Transverse colon (tissue), 4 donors: ENCODE results near the gene CCDC148. TPM values are rescaled to one million over a fixed set of nuclear protein-coding genes. Genes with fewer than 3 reads are reported as not detected.
"Not testable (repeated sequence)": the region's sequence is repeated elsewhere in the genome, so short reads cannot be mapped to it uniquely, and the experiment has no call there.

ENCODE experiments used
- DNase-seq: peaks from one replicate; pipeline ENCODE4 v3.0.0-alpha.2; 2019
- H3K27ac ChIP-seq, 4 donors: fragments of 200-600 bp; sonication (generic); 2 replicates each; pipeline ENCODE4 v1.5.1; 2016 to 2018; ENCODE audit warnings: inconsistent platforms in 4 of 4
- H3K27me3 ChIP-seq: fragments of 200-600 bp; sonication (generic); 2 replicates; pipeline ENCODE4 v1.5.1; 2017; ENCODE audit warnings: inconsistent platforms
- H3K36me3 ChIP-seq, 4 donors: fragments of 200-600 bp; sonication (generic); 2 replicates each; pipeline ENCODE4 v1.5.1; 2017 to 2019; ENCODE audit warnings: inconsistent platforms in 4 of 4
- H3K4me1 ChIP-seq, 4 donors: fragments of 200-600 bp; sonication (generic); 2 replicates each; pipeline ENCODE4 v1.5.1; 2017 to 2020; ENCODE audit warnings: inconsistent platforms in 4 of 4
- H3K4me3 ChIP-seq, 4 donors: fragments of 200-600 bp; sonication (generic); 1 replicate in 1 of 4; 2 replicates in 3 of 4; pipeline versions ENCODE4 v1.5.1 to v1.6.1; 2017 to 2019; ENCODE audit warnings: inconsistent platforms in 4 of 4
- H3K9me3 ChIP-seq, 2 donors: fragments of 200-600 bp; sonication (generic); 2 replicates each; pipeline ENCODE4 v1.5.1; 2017 to 2019; ENCODE audit warnings: inconsistent platforms in 2 of 2
- EP300 ChIP-seq: sonication (generic); formaldehyde crosslinking; IDR thresholded peaks from one replicate; pipeline ENCODE4 v1.6.1; 2017; ENCODE audit warnings: antibody characterized with exemption, low read depth
- POLR2A ChIP-seq: fragments of 450-650 bp; IDR thresholded peaks from one replicate; pipeline ENCODE4 v1.6.1; 2016; ENCODE audit warnings: antibody characterized with exemption, mild to moderate bottlenecking, moderate library complexity
- POLR2AphosphoS5 ChIP-seq, 3 donors: sonication (generic); formaldehyde crosslinking; IDR thresholded peaks; one replicate each; pipeline ENCODE4 v1.6.1; 2016; ENCODE audit warnings: antibody characterized with exemption in 3 of 3
- WGBS, 2 donors: methylation state at CpG; one replicate each; pipeline ENCODE4 v1.1.5; 2018; ENCODE audit warnings: low coverage in 1 of 2; 5-methylcytosine and 5-hydroxymethylcytosine counted together
- in situ Hi-C, 4 donors: fragments of 200-750 bp; cut with MboI; loops; one replicate each; pipeline versions ENCODE4 v1.15.0 to v1.15.1; 2017; ENCODE audit warnings: low sequenced_read_pairs in 3 of 4, low pct_ligation_motif_present in 1 of 4, low pct_unique_long_range_greater_than_20kb in 1 of 4
- intact Hi-C: fragments of 100-400 bp; cut with DNase I; formaldehyde crosslinking; loops from one replicate; pipeline ENCODE4 v1.15.1; 2023; ENCODE audit warnings: low total_unique reads
- total RNA-seq, 4 donors: library from RNA; depleted of rRNA; stranded (reverse); fragments of >200 nt; gene quantifications; one replicate each; pipeline ENCODE4 v1.1.0, GENCODE V29; 2016
- TF ChIP-seq, protein P1 (sequence below), 5 experiments: fragments of 200-600 bp in 3 of 5; fragments of 450-650 bp in 2 of 5; sonication (generic) in 3 of 5; IDR thresholded peaks; 1 replicate in 2 of 5; 2 replicates in 3 of 5; pipeline ENCODE4 v1.5.1; 2016 to 2017; ENCODE audit warnings: antibody characterized with exemption in 5 of 5, inconsistent platforms in 3 of 5, mild to moderate bottlenecking in 2 of 5, moderate library complexity in 1 of 5

Gene CCDC148
- total RNA-seq, 4 donors from 2014 or later: 0.48 TPM; not detected in 3

DNA sequence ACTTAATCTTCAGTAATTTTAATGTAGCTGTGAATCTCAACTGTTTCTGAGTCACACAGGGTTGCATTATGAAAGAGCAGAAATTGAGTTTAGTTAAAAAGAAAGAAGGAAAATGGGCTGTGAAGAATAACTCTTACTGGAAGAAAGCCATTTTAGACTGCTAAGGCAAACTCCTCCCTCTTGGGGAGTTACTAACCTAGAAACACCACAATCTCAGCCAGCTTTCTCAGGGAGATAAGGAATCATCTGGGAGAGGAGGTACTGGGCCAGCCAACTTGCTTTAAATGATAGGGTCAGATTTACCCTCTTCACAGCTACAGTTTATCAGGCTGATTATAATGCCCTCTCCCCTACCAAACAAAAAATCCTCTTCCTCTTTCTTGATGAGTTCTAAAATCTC is 119.5 kb downstream of the CCDC148 start:
- no peaks in the 10 kb centered on the region for H3K27me3 ChIP-seq
- no peaks in the 10 kb centered on the region for H3K9me3 ChIP-seq
- H3K36me3 ChIP-seq: no peaks in the 10 kb centered on the region
- TF ChIP-seq POLR2A: no peak
- TF ChIP-seq EP300: no peak
- TF ChIP-seq, protein P1, sequence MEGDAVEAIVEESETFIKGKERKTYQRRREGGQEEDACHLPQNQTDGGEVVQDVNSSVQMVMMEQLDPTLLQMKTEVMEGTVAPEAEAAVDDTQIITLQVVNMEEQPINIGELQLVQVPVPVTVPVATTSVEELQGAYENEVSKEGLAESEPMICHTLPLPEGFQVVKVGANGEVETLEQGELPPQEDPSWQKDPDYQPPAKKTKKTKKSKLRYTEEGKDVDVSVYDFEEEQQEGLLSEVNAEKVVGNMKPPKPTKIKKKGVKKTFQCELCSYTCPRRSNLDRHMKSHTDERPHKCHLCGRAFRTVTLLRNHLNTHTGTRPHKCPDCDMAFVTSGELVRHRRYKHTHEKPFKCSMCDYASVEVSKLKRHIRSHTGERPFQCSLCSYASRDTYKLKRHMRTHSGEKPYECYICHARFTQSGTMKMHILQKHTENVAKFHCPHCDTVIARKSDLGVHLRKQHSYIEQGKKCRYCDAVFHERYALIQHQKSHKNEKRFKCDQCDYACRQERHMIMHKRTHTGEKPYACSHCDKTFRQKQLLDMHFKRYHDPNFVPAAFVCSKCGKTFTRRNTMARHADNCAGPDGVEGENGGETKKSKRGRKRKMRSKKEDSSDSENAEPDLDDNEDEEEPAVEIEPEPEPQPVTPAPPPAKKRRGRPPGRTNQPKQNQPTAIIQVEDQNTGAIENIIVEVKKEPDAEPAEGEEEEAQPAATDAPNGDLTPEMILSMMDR (IDR thresholded peaks at IDR 0.05): no peak
- no peak for TF ChIP-seq POLR2AphosphoS5 (IDR thresholded peaks at IDR 0.05)
- DNase-seq: no peak
- no peaks in the 10 kb centered on the region for H3K4me1 ChIP-seq
- intact Hi-C loops (no loop called here), in situ Hi-C loops (no loop called here)
- H3K4me3 ChIP-seq: no peak overlapping the region
- H3K27ac ChIP-seq: no peak overlapping the region

DNA sequence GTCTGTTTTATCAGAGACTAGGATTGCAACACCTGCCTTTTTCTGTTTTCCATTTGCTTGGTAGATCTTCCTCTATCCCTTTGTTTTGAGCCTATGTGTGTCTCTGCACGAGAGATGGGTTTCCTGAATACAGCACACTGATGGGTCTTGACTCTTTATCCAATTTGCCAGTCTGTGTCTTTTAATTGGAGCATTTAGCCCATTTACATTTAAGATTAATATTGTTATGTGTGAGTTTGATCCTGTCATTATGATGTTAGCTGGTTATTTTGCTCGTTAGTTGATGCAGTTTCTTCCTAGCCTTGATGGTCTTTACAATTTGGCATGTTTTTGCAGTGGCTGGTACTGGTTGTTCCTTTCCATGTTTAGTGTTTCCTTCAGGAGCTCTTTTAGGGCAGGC is 124.8 kb downstream of the CCDC148 start:
- intact Hi-C loops, H3K27ac ChIP-seq, H3K9me3 ChIP-seq, H3K27me3 ChIP-seq, in situ Hi-C loops, H3K36me3 ChIP-seq, H3K4me1 ChIP-seq, H3K4me3 ChIP-seq, DNase-seq: not testable (repeated sequence)
- WGBS, 2 donors: 80 to 82% methylated on average over 1 to 2 of the region's 2 CpGs

DNA sequence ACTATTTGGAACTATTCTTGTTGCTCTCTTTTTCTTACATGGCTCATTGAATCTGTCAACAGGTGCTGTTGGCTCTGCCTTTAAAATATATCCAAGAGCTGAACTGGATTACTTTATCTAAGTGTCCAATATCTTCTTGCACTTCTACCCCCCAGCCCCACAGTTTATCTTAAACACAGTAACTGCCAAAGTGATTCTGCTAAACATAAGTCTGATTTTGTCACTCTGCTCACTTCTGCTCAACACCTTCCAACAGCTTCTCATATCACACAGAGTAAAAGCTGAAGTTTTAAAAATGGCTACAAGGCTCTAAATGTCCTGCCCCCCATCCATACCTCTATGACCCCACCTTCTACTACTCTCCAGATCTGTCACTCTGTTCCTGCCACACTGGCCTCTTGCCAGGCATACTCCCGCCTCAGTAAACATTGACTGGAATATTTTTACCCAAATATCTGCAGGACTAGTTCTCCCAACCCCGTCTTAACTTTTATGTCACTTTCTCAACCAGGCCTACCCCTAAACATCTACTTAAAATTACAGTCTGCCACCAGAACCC is 130.7 kb downstream of the CCDC148 start:
- no peaks in the 10 kb centered on the region for H3K4me1 ChIP-seq
- DNase-seq: no peak
- no peaks in the 10 kb centered on the region for H3K27me3 ChIP-seq
- H3K27ac ChIP-seq: no peak overlapping the region
- no peaks in the 10 kb centered on the region for H3K36me3 ChIP-seq
- H3K9me3 ChIP-seq: no peaks in the 10 kb centered on the region
- WGBS, 2 donors: 37 to 51% methylated on average over 2 of the region's 2 CpGs
- intact Hi-C loops: no loop called here
- in situ Hi-C loops: no loop called here
- no peak overlapping the region for H3K4me3 ChIP-seq
- no peak for TF ChIP-seq EP300
- TF ChIP-seq POLR2A: no peak

DNA sequence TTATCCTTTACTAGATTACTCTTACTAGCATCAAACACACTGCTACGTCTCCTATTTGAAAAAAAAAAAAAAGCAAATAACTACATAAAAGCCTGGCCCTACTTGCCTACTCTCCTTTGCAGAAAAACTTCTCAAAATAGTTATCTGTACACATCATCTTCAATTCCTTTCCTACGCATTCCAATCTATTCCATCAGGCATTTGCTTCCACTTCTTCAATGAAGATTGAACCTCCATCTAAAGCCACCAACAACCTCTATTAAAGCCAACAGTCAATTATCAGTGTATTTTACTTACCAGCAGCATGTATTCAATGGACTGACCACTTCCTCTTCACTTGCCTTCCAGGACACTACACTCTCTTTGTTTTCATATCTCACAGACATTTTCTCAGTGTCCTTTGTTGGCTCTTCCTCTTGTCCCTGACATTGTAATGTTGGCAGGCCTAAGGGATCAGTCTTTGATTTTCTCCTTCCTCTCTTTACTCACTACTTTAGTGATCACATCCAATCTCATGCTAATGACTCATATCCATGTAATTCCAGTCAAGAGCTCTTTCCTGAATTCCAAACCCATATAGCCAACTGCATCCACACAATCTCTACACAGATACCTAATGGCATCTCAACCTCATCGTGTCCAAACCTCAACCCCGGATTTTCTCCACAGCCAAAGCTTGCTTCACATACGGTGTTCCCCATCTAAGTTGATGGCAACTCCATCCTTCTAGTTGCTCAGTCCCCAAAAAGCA is 131.3 kb downstream of the CCDC148 start:
- Histone ChIP-seq H3K27ac (no peak overlapping the region), H3K4me1 (no peaks in the 10 kb centered on the region), H3K9me3 (no peaks in the 10 kb centered on the region), H3K36me3 (no peaks in the 10 kb centered on the region), H3K4me3 (no peak overlapping the region), H3K27me3 (no peaks in the 10 kb centered on the region)
- TF ChIP-seq POLR2AphosphoS5 (IDR thresholded peaks at IDR 0.05): no peak
- no peak for TF ChIP-seq EP300
- TF ChIP-seq POLR2A: no peak
- TF ChIP-seq, protein P1 (IDR thresholded peaks at IDR 0.05): no peak
- no peak for DNase-seq
- intact Hi-C loops: no loop called here
- WGBS, 2 donors: 74 to 91% methylated on average over 2 to 5 of the region's 5 CpGs
- in situ Hi-C loops: no loop called here

DNA sequence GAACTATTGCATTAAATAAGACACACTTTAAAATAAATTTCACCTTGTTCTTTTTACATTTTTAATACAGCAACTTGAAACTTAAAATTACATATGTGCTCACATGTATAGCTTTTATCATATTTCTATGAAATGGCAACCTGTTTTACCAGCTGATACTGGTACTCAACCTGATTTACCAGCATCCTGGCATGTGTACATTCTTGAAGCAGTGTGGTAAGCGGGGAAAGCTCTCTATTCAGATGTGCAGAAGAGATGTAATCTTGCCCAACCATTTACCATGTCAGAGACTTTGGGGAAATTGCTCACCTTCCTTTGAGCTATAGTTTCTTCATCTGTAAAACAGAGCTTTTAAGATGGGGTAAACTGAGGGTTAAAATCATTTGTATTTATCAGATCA is 133.2 kb downstream of the CCDC148 start:
- WGBS, 2 donors: 82 to 97% methylated on average over 1 of the region's 1 CpG
- no peak overlapping the region for H3K4me3 ChIP-seq
- no peaks in the 10 kb centered on the region for H3K9me3 ChIP-seq
- no peaks in the 10 kb centered on the region for H3K36me3 ChIP-seq
- intact Hi-C loops: no loop called here
- in situ Hi-C loops: no loop called here
- H3K27me3 ChIP-seq: no peaks in the 10 kb centered on the region
- no peaks in the 10 kb centered on the region for H3K4me1 ChIP-seq
- DNase-seq: no peak
- no peak for TF ChIP-seq EP300
- TF ChIP-seq, protein P1 (IDR thresholded peaks at IDR 0.05): no peak
- TF ChIP-seq POLR2A: no peak
- TF ChIP-seq POLR2AphosphoS5 (IDR thresholded peaks at IDR 0.05): no peak
- H3K27ac ChIP-seq: no peak overlapping the region
